ENCODE data around the gene GALNT10. TPM values are rescaled to one million over a fixed set of nuclear protein-coding genes. Genes with fewer than 3 reads are reported as not detected.

GALNT10 gene
- total RNA-seq, 2 donors from 2014 or later = 11.5 to 19.5 TPM

GRCh38 chr5:154209591-154210081 is 19.1 kb downstream of the GALNT10 start:
- no peak for DNase-seq
- no peaks in the 10 kb centered on the region for H3K36me3 ChIP-seq (replicated peaks in 1 of 2; ENCODE audit: insufficient read depth in 1 of 2, low read depth in 2 of 2)
- H3K4me1 ChIP-seq = no peaks in the 10 kb centered on the region
- no peak overlapping the region for H3K27ac ChIP-seq
- WGBS, 2 donors = 63 to 83% methylated on average over 2 of the region's 2 CpGs
- no peaks in the 10 kb centered on the region for H3K27me3 ChIP-seq
- TF ChIP-seq CTCF (IDR thresholded peaks at IDR 0.05) = no peak
- TF ChIP-seq POLR2A (IDR thresholded peaks at IDR 0.05) = no peak
- ATAC-seq = no peak
- H3K9me3 ChIP-seq = no peaks in the 10 kb centered on the region
- intact Hi-C loops (cut with DNase I) = no loop called here
- H3K4me3 ChIP-seq = no peak overlapping the region

- WGBS, 2 donors = 54 to 63% methylated on average over 2 of the region's 2 CpGs
- Histone ChIP-seq H3K4me3 (no peak overlapping the region), H3K36me3 (replicated peaks in 1 of 2; ENCODE audit: insufficient read depth in 1 of 2, low read depth in 2 of 2) (no peaks in the 10 kb centered on the region), H3K27ac (no peak overlapping the region), H3K9me3 (no peaks in the 10 kb centered on the region), H3K4me1 (no peaks in the 10 kb centered on the region), H3K27me3 (no peaks in the 10 kb centered on the region)
- TF ChIP-seq CTCF (IDR thresholded peaks at IDR 0.05) (no peak), POLR2A (IDR thresholded peaks at IDR 0.05) (no peak)
- intact Hi-C loops (cut with DNase I) = no loop called here
- DNase-seq = no peak
- no peak for ATAC-seq
These were observed 19.6 kb downstream of the GALNT10 start for GRCh38 chr5:154210163-154210562.

GRCh38 chr5:154211641-154212390 is 21.3 kb downstream of the GALNT10 start:
- whole genome bisulfite sequencing, 2 donors = 96 to 97% methylated on average over 7 of the region's 7 CpGs
- no peak overlapping the region for H3K27ac ChIP-seq
- no peak for DNase-seq
- H3K4me3 ChIP-seq = no peak overlapping the region
- TF ChIP-seq CTCF (IDR thresholded peaks at IDR 0.05) = no peak
- intact Hi-C loops (cut with DNase I) = no loop called here
- no peak for ATAC-seq
- H3K9me3 ChIP-seq = no peaks in the 10 kb centered on the region
- H3K4me1 ChIP-seq = no peaks in the 10 kb centered on the region
- H3K27me3 ChIP-seq = no peaks in the 10 kb centered on the region
- H3K36me3 ChIP-seq (replicated peaks in 1 of 2; ENCODE audit: insufficient read depth in 1 of 2, low read depth in 2 of 2) = no peaks in the 10 kb centered on the region

- no peaks in the 10 kb centered on the region for H3K4me1 ChIP-seq
- H3K9me3 ChIP-seq = no peaks in the 10 kb centered on the region
- ATAC-seq = no peak
- intact Hi-C loops (cut with DNase I) = no loop called here
- no peaks in the 10 kb centered on the region for H3K27me3 ChIP-seq
- TF ChIP-seq CTCF (IDR thresholded peaks at IDR 0.05) = no peak
- TF ChIP-seq POLR2A (IDR thresholded peaks at IDR 0.05) = no peak
- H3K36me3 ChIP-seq (replicated peaks in 1 of 2; ENCODE audit: insufficient read depth in 1 of 2, low read depth in 2 of 2) = no peaks in the 10 kb centered on the region
- no peak overlapping the region for H3K27ac ChIP-seq
- WGBS, 2 donors = 94 to 96% methylated on average over 4 of the region's 4 CpGs
- H3K4me3 ChIP-seq = no peak overlapping the region
- no peak for DNase-seq
These were observed 23.1 kb downstream of the GALNT10 start for GRCh38 chr5:154213592-154213991.

Data from body of pancreas (tissue), 4 donors.